K562 (cell line): Measurements from ENCODE around the gene IGFALS. TPM values are rescaled to one million over a fixed set of nuclear protein-coding genes. Genes with fewer than 3 reads are reported as not detected.

Source experiments
- ETV1 ChIP-seq: fragments of 450-650 bp; conservative IDR thresholded peaks from 2 replicates; pipeline ENCODE4 v1.6.1; 2016; ENCODE audit warnings: missing genetic modification characterization, control low read depth, low read depth, missing compliant biosample characterization
- ETV6 ChIP-seq, 3 experiments: fragments of 150-350 bp in 1 of 3; sonication (generic) in 1 of 3; formaldehyde crosslinking in 1 of 3; IDR thresholded peaks; 2 replicates each; pipeline versions ENCODE4 v1.6.1 to v1.8.0; 2014 to 2022; ENCODE audit warnings: borderline replicate concordance in 2 of 3, low read depth in 2 of 3, antibody characterized with exemption in 1 of 3, low read length in 1 of 3, mild to moderate bottlenecking in 1 of 3, missing genetic modification reagents in 1 of 3
- FUS ChIP-seq: fragments of 200-400 bp; formaldehyde crosslinking; optimal IDR thresholded peaks from 2 replicates; pipeline ENCODE3; 2017; ENCODE audit warnings: low read depth, low read length
- GATA2 ChIP-seq: sonication (generic); formaldehyde crosslinking; IDR thresholded peaks from 2 replicates; pipeline ENCODE4 v1.4.0; 2020; ENCODE audit warnings: mild to moderate bottlenecking, missing genetic modification reagents
- GATAD2B ChIP-seq: fragments of 450-650 bp; IDR thresholded peaks from 2 replicates; pipeline ENCODE4 v1.6.1; 2017; ENCODE audit warnings: mild to moderate bottlenecking, borderline replicate concordance
- GTF2E2 ChIP-seq: fragments of 200-800 bp; sonication (Bioruptor generic); IDR thresholded peaks from 2 replicates; pipeline ENCODE4 v1.6.1; 2016; ENCODE audit warnings: missing genetic modification characterization, missing compliant biosample characterization
- HCFC1 ChIP-seq: IDR thresholded peaks from 2 replicates; pipeline ENCODE4 v1.6.1; 2012; ENCODE audit warnings: low read depth, low read length, improper control_type of control experiment
- HDAC1 ChIP-seq, 2 experiments: fragments of 450-650 bp; IDR thresholded peaks; 2 replicates each; pipeline ENCODE4 v1.6.1; 2016 to 2017; ENCODE audit warnings: inconsistent platforms in 1 of 2, mild to moderate bottlenecking in 1 of 2, moderate library complexity in 1 of 2
- MAFF ChIP-seq: IDR thresholded peaks from 2 replicates; pipeline ENCODE4 v1.6.1; 2012; ENCODE audit warnings: low read length, improper control_type of control experiment
- MTF1 ChIP-seq: fragments of 250-450 bp; sonication (Bioruptor Pico); IDR thresholded peaks from 2 replicates; pipeline ENCODE4 v1.9.0; 2021; ENCODE audit warnings: moderate library complexity, mild to moderate bottlenecking, inconsistent platforms, borderline replicate concordance
- MYNN ChIP-seq, 2 experiments: sonication (generic); formaldehyde crosslinking in 1 of 2; IDR thresholded peaks; 2 replicates each; pipeline versions ENCODE4 v1.5.0 to v1.6.1; 2016 to 2020; ENCODE audit warnings: antibody characterized with exemption in 1 of 2, missing genetic modification reagents in 1 of 2
- NFE2L1 ChIP-seq: fragments of 450-650 bp; IDR thresholded peaks from 2 replicates; pipeline ENCODE4 v1.6.1; 2016; ENCODE audit warnings: missing genetic modification characterization, low read depth, mild to moderate bottlenecking, missing compliant biosample characterization, moderate library complexity, borderline replicate concordance
- RBFOX2 ChIP-seq: fragments of 200-400 bp; formaldehyde crosslinking; IDR thresholded peaks from 2 replicates; pipeline ENCODE4 v1.6.1; 2017; ENCODE audit warnings: low read depth, mild to moderate bottlenecking, low read length, moderate library complexity
- SNIP1 ChIP-seq: fragments of 450-650 bp; IDR thresholded peaks from 2 replicates; pipeline ENCODE4 v1.7.1; 2017; ENCODE audit warnings: low read depth, mild to moderate bottlenecking
- ZNF408 ChIP-seq: fragments of 250-450 bp; sonication (Bioruptor Pico); IDR thresholded peaks from 2 replicates; pipeline ENCODE4 v1.4.0; 2020; ENCODE audit warnings: low read depth, mild to moderate bottlenecking, moderate library complexity
- ZNF668 ChIP-seq: fragments of 250-450 bp; sonication (Bioruptor Pico); IDR thresholded peaks from 2 replicates; pipeline ENCODE4 v1.8.0; 2022; ENCODE audit warnings: mild to moderate bottlenecking, inconsistent platforms
- ZNF699 ChIP-seq: fragments of 250-450 bp; sonication (Bioruptor Pico); IDR thresholded peaks from 2 replicates; pipeline ENCODE4 v1.8.0; 2021; ENCODE audit warnings: mild to moderate bottlenecking, moderate library complexity; ENCODE audit not compliant: insufficient replicate concordance
- polyA plus RNA-seq, 8 experiments: library from polyadenylated mRNA; depleted of rRNA in 4 of 8; stranded (reverse) in 5 of 8; unstranded in 3 of 8; fragments of >200 nt; fragmentation: Nextera tagmentation in 2 of 8; fragmentation: Illumina TruSeq in 1 of 8; extraction: Ambion mirVana in 2 of 8; extraction: Trizol in 1 of 8; gene quantifications; 2 replicates each; pipeline versions ENCODE4 v1.2.1 to v1.2.3, GENCODE V29; 2011 to 2014; ENCODE audit warnings: inconsistent platforms in 1 of 8, missing spikeins in 1 of 8
- total RNA-seq, 7 experiments: library from RNA; depleted of rRNA in 6 of 7; stranded (reverse); fragments of >200 nt in 6 of 7; fragmentation: Illumina TruSeq in 2 of 7; extraction: Trizol in 2 of 7; gene quantifications; 2 replicates each; pipeline versions ENCODE4 v1.2.1 to v1.2.3, GENCODE V29; 2011 to 2021; ENCODE audit warnings: low replicate concordance in 1 of 7

The IGFALS gene
- total and polyA plus RNA-seq, 9 of the 15 experiments (the other 6 are each of a cell fraction or from before 2014, with no cell fraction given): not detected

- TF ChIP-seq GTF2E2 (tag) (no peak), ETV6 (IDR thresholded peaks at IDR 0.05; ENCODE audit: borderline replicate concordance in 1 of 2, low read depth in 2 of 2, low read length in 1 of 2) (no peak), ETV6 (CRISPR knock-in tag; IDR thresholded peaks at IDR 0.05; ENCODE audit: borderline replicate concordance) (no peak), MAFF (no peak), ZNF699 (no peak), MTF1 (no peak), HDAC1 (IDR thresholded peaks at IDR 0.05) (peak in 1 of 2 experiments; percentile 26; a peak in 2 of 4 replicates), ZNF668 (CRISPR knock-in tag) (no peak), HCFC1 (no peak), ZNF408 (no peak), ETV1 (no peak), SNIP1 (no peak), GATAD2B (peak; percentile 70; the same call in 1 of the 2 replicates), RBFOX2 (0 out of 2 replicates have a peak, but pooled peaks have one; percentile 26), GATA2 (CRISPR knock-in tag) (no peak), FUS (peak; percentile 69), NFE2L1 (tag) (no peak), MYNN (IDR thresholded peaks at IDR 0.05) (0 out of 2 replicates have a peak, but pooled peaks have one; percentile 16), MYNN (CRISPR knock-in tag; IDR thresholded peaks at IDR 0.05) (no peak)
Observed at GRCh38 chr16:1781758-1782407, 11.6 kb downstream of the IGFALS start (continued).
